Fibroblast of villous mesenchyme (primary cell): Measurements from ENCODE around the gene A3GALT2. TPM values are rescaled to one million over a fixed set of nuclear protein-coding genes. Genes with fewer than 3 reads are reported as not detected.
A peak's percentile ranks its signal among the peaks of the same experiment; 100 is the strongest.

ENCODE experiments used
- DNase-seq: peaks from one replicate; pipeline ENCODE4 v3.0.0-alpha.2; 2010; ENCODE audit warnings: low read depth
- H3K4me3 ChIP-seq: 2 replicates; pipeline ENCODE4 v1.5.1; 2011; ENCODE audit warnings: low read depth, mild to moderate bottlenecking, low read length
- small RNA-seq: library from RNA; depleted of rRNA; stranded (forward); fragments of <200 nt; gene quantifications from one replicate; pipeline ENCODE3, GENCODE V24; 2012
- total RNA-seq: library from RNA; depleted of rRNA; stranded (reverse); fragments of >200 nt; gene quantifications from 2 replicates; pipeline ENCODE4 v1.2.3, GENCODE V29; 2012
- TF ChIP-seq, protein P1 (sequence below): IDR thresholded peaks from 2 replicates; pipeline ENCODE4 v1.5.1; 2012; ENCODE audit warnings: low read depth, mild to moderate bottlenecking, low read length; ENCODE audit not compliant: insufficient read depth

Gene A3GALT2
- total RNA-seq, 1 donor = not detected

GRCh38 chr1:33257207-33257771 is 63.6 kb downstream of the A3GALT2 start:
- no peak for DNase-seq
- TF ChIP-seq, protein P1, sequence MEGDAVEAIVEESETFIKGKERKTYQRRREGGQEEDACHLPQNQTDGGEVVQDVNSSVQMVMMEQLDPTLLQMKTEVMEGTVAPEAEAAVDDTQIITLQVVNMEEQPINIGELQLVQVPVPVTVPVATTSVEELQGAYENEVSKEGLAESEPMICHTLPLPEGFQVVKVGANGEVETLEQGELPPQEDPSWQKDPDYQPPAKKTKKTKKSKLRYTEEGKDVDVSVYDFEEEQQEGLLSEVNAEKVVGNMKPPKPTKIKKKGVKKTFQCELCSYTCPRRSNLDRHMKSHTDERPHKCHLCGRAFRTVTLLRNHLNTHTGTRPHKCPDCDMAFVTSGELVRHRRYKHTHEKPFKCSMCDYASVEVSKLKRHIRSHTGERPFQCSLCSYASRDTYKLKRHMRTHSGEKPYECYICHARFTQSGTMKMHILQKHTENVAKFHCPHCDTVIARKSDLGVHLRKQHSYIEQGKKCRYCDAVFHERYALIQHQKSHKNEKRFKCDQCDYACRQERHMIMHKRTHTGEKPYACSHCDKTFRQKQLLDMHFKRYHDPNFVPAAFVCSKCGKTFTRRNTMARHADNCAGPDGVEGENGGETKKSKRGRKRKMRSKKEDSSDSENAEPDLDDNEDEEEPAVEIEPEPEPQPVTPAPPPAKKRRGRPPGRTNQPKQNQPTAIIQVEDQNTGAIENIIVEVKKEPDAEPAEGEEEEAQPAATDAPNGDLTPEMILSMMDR = no peak
- peak overlapping the region; percentile 80 for H3K4me3 ChIP-seq

Small RNA genes lying within 50 kb of the gene (small RNA-seq; reads per million reads assigned to genes)
- not detected for gene RN7SKP16

Other genes with a start within 250 kb of the A3GALT2 start
- 2.6 and 6.8 TPM in 2 replicates for gene AZIN2, start 239.9 kb downstream of the A3GALT2 start, total RNA-seq
- gene TRIM62, start 139.1 kb downstream of the A3GALT2 start, total RNA-seq = 3.9 TPM in 2 replicates
- gene ZNF362, start 64.6 kb downstream of the A3GALT2 start, total RNA-seq = 9.5 and 12.2 TPM in 2 replicates
- 75.6 and 99.5 TPM in 2 replicates for gene PHC2, start 110.0 kb upstream of the A3GALT2 start, total RNA-seq
- gene ZSCAN20, start 151.5 kb upstream of the A3GALT2 start, total RNA-seq = 7.7 and 10.4 TPM in 2 replicates